CD1c-positive myeloid dendritic cell (primary cell): ENCODE measurements around the gene NOL4L.
"Not testable (repeated sequence)": the region's sequence is repeated elsewhere in the genome, so short reads cannot be mapped to it uniquely, and the experiment has no call there.

Experiments
- DNase-seq: peaks from one replicate; pipeline ENCODE4 v3.0.0-alpha.2; 2016; ENCODE audit errors: extremely low spot score

NOL4L gene

GRCh38 chr20:32473231-32474008 lies 111.7 kb downstream of the NOL4L start:
- DNase-seq, result no peak

- DNase-seq, result no peak
Measured at GRCh38 chr20:32472581-32473207, 112.4 kb downstream of the NOL4L start.

GRCh38 chr20:32470940-32471339 lies 114.2 kb downstream of the NOL4L start:
- no peak for DNase-seq

- peak; percentile 48 for DNase-seq
Measured at GRCh38 chr20:32470025-32470861, 114.9 kb downstream of the NOL4L start.

- DNase-seq, result no peak
Measured at GRCh38 chr20:32468860-32469259, 116.3 kb downstream of the NOL4L start.

DNA sequence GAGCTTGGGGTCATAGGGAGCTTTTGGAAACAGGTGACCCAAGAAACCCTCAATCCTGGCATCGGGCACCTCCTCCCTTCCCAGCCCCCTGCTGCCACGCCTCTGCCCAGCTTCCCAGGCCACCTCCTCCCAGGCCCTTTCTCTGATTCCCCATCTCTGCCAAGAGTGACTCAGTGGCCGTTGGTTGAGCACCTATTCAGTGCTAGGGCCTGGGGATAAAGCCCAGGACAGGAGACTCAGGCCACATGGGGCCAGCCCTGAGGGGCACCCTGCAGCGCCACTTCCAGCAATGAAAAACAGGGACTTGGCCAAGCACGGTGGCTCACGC lies 116.9 kb downstream of the NOL4L start:
- no peak for DNase-seq

- no peak for DNase-seq
Measured at GRCh38 chr20:32467506-32468312, 117.4 kb downstream of the NOL4L start.

DNA sequence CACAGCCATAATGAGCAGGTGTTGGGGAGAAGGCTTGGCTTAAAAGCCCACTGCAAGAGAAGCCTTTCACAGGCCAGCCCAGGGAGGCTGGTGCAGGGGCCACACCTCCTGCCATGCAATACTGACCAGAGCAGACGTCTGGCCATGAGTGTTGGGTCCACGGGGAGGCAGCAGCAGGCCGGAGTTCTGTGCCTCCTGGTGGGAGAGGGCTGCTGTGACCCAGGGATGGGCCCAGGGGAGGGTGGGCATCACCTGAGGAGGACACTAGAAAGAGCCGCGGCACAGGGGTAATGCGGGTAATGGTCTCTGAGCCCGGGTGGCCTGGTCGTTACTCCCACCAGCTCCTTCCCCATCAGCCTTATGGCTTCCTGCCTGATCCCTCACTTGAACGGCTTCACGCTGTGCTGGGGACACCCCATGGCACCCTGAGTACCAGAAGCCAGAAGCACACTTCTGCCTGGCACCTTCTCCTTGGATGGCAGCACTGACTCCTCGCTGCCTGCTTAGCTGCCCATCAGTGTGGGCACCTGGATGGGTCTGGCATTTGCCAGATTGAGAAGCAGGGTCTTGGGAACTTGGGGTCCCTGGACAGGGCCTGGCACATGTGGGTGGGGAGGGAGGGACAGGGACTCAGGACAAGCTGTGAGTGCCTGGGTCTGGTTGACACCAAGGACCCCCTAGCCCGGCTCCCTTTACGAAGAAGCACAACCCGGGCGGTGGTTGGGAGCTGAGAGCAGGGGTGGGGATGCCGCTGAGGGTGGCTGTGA lies 118.2 kb downstream of the NOL4L start:
- DNase-seq, result no peak

DNA sequence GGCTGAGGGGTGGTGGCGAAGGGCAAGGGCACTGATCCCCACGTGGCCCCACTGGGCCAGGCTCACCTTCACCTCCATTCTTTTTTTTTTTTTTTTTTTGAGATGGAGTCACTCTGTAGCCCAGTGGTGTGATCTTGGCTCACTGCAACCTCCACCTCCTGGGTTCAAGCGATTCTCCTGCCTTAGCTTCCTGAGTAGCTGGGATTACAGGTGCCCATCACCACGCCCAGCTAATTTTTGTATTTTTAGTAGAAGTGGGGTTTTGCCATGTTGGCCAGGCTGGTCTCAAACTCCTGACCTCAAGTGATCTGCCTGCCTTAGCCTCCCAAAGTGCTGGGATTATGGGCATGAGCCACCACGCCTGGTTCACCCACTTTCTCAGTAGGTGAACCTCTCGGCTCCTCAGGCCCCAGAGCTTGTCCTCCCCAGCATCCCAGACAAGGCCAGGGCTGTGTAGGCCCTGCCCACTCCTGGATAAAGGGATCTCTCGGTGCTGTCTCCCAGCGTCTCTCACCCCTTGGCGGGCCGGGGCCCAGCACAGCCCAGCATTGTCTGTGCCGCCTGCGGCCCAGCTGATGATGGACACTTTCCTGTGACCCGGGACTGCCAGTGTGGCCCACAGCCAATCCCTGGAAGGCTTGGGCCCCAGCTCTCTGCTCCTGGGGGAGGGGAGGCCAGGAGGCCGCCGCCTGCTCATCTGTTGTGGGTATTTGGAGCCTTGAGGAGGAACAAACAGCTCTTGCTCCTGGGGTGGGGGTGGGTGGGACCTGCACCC lies 119.0 kb downstream of the NOL4L start:
- DNase-seq, result not testable (repeated sequence)

DNA sequence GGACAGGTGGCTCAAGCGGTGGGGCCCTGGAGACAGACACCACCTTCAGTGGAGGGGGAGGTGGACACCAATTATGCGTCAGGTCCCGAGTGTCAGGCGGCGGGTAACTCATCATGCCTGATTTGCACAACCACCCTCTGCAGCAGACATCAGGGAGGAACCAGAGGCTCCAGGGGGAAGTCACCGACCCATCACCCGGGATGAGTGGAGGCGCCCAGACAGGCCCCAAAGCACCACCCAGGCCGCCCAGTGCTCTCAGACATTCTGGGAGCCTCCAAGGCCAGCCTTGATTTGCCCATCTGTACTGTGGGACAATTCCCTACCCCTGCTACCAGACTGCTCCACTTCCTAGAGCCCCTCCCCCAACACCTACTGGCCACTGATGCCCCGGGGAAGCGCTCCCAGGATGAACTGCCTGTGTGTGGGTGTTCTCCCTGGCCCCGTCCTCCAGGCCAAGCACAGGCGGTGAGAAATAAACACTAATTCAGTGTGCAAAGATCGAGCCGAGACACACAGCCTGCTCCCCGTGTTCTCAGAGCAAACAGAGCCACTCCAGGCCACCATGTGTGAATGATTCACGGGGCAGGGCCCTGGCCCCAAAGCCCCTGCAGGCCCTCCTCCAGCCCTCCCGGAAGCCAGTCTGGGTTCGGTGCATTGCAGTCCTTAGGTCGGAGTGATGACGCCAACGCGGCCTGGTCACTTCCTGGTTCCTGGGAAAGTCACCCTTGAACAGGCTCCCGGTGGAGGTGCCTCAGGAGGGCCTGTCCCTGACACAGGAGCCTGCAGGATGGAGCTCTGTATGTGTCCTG lies 119.8 kb downstream of the NOL4L start:
- peak; percentile 47 for DNase-seq

GRCh38 chr20:32464401-32465091 lies 120.6 kb downstream of the NOL4L start:
- no peak for DNase-seq

DNA sequence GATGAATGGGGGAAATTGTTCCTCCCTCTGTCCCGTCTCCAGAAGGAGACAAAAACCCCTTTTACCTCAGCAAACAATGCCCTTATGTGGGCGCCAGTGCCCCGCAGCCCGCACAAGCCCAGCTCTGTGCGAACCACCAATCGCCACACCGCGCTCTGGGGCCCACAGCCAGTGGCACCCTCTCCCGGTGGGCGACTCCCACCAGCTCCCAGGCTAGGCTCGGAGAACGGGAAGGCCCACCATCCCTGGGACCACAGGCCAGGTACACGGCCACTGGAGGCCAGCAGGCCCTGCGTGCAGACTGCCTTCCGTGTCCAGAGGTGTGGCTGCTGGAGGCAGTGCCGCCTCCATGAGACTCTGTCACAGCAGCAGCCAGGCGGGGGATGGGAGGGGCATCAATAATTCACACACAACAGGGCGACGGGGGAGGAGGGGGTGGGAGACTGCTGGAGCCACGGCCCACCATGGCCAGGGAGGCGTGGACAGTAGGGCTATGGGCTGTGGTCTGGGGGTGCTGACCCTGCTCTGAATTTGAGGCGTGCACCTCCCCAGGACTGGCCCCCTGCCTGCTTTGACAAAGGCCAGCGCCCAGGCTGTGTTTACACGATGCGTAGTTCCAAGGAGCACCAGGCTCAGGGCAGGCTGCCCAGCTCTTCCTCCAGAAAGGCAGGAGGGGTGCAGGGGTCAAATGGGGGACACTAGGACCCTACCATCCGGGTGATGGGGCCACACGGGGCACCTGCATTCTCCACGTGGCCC lies 121.3 kb downstream of the NOL4L start:
- no peak for DNase-seq

DNA sequence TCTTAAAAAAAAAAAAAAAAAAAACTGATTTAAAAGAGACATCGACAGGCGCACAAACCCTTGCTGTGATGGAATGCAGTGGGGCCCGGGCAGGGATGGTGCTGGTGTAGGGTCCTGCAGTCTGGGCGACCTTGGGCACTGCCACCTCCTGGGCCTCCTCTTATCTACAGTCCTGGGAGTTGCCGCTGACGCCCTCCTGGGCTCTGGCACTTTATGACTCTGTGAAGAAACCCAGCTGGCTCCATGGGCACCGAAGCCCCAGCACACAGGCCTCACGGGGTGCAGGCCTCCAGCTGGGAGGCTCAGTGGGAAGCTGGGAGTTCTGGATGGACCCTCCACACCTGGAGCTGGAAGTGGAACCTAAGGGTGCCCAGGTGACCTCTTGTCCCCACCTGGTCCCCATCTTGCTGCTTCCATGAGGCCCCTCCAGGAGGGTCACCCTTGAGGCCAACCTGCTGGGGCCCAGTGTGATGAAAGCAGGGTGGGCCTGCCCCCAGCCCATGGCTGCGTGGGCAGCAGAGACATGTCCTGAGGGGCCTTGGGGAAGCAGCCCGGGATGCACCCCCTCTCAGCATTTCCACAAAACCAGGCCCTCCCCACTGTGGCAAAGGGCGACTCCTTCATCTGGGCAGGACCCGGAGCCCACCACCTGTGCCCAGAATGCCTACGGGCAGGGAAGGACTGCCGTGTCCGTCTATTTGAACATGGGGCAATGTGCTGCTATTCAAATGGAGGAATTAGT lies 122.1 kb downstream of the NOL4L start:
- no peak for DNase-seq

DNA sequence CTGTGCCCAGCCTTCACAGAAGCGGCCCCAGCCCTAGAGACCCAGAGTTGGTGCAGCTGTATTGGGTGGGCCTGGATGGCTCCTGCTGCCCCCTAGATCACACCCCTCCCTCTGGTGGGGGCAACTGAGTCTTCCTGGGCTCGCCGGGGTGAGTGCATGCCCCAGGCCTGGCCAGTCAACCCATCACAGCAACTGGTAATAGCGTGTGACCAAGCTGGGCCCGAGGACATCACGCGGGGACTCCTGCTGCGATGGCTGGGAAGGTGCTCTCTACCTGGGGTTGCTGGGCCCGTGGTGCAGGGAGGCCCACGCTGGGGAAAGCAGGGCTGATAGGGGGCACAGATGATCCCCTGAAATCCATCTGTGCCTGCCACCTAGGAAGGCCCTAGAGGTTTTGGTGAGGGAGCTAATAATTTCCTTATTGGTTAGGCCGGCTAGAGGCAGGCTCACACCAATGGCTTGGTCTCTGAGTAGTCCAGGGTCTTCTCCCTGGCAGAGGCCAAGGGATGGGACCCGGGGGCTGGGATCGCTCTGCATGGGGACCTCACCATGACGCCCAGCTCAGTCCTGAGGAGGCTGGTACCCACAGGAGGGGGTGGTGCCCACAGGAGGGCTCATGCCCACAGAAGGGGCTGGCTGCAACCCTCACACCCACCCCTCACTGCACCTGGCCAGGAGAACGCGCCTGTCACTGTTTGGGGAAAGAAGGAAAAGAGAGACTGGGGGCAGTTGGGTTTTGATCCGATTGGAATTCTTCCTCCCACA lies 123.1 kb downstream of the NOL4L start:
- no peak for DNase-seq

DNA sequence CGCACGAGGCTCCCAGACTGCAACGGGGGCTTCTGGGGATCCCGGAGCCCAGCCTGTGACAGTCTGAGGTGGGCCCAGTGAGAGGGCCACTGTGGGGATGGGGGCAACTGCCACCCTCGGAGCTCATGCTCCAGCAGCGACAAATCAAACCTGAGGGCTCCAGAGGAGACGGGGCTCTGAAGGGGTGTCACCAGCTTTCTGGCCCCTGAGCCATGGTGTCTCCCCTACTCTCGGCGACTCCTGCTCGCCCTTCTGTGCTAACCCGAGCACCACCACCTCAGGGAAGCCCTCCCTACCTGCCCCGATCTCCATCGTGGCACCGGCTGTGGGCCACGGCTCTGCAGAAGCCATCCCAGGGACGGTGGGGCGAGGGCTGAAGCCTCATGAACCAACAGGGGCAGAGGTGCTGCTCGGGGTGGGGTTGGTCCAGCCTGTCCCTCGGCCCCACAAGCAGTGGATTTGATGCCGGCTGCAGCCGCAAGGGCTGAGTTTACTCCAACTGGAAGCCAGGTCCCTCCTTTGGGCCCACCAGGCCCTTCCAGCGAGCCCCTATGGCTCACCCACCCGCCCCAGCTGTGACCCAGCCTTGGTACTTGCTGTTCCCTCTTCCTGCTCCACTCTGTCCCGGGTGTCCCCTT lies 124.3 kb downstream of the NOL4L start:
- DNase-seq, result no peak

- DNase-seq, result no peak
Measured at GRCh38 chr20:32460231-32460630, 124.9 kb downstream of the NOL4L start.
